CD4-positive, alpha-beta T cell treated with Interleukin-6 for 4 hours (primary cell): ENCODE data around the gene C17orf58.
"Not testable (repeated sequence)": the region's sequence is repeated elsewhere in the genome, so short reads cannot be mapped to it uniquely, and the experiment has no call there.

Source experiments
- DNase-seq: peaks from one replicate; pipeline ENCODE4 v3.0.0-alpha.2; 2020; ENCODE audit warnings: mixed read lengths

The C17orf58 gene

GRCh38 chr17:67996301-67997171 lies at the start of gene C17orf58:
C17orf58 (minus strand) TSS chr17:67996469; CDS start chr17:67996198, 271 bp downstream.
- not testable (repeated sequence) for DNase-seq

DNA sequence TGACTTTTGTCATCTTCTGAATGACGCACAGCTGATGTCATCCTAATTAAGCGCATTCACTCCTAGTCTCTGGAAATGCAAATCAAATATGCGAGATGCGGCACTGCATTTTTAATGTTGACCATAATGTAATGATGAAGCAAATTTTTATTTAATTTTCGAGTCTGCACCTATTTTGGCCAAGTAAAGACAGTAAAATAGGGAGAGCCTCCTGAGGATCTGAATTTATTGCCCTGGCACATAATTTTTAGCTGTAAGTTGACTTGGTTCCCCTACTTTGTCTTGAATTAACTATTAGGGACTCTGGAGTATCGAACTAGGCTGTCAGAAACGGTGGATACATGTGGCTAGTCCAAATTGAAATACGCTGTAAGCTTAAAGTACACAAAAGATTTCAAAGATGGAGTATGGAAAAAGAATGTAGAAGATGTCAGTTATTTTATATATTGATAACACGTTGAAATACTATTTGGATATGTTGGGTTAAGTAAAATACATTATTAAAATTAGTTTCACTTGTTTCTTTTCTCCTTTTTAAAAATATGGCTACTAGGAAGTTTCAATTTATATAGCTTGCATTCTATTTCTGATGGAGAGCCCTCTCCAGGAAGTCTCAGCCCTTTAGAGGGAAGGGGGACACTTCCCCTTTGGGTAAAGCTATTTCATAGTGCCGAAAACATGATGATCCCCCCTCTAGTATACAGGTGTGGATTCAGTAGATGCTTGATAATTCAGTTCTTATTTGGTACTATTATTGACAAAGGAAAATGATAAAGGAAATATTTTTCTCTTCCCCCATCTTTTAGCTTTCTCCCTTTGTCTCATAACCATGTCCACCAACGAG lies 40.3 kb upstream of the C17orf58 start:
- DNase-seq = no peak

- peak; percentile 92 for DNase-seq
These were observed 39.4 kb upstream of the C17orf58 start, which contains the start of gene KPNA2 for GRCh38 chr17:68035523-68036303. KPNA2 (plus strand) TSS chr17:68035735; CDS start chr17:68037133, 1,398 bp downstream.

DNA sequence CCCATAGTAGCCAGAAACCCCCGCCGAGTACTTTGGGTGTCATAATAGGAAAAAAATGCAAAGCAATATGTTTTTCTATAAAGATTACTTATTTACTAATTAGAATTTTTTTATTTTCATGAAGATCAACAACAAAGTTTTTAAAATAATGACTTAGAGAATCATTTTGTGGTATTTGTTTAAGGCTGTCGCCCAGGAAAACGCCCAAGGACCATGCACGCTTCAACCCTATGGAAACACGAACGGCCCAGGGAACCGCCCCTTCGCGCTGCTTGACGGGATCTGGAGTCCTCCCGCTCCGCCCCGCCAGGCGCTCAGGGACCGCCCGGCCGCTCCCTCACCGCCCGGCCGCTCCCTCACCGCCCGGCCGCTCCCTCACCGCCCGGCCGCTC lies 38.9 kb upstream of the C17orf58 start:
- DNase-seq = peak; percentile 94

DNA sequence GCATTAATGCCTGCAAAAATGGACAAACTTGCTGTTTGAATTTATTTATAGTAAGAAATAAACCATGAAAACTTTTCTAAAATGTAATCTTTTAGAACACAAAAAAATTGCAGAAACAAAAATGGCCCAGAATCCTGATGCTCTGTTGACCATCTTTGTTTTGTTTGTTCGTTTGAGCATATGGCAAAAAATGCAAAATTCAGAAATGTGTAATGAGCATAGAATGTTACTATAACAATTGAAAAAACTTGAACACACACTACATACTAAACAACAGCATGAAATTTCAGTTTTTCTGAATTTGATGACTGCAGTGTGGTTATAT lies 38.1 kb upstream of the C17orf58 start:
- no peak for DNase-seq

- no peak for DNase-seq
These were observed 37.6 kb upstream of the C17orf58 start for GRCh38 chr17:68033636-68034451.

GRCh38 chr17:68029512-68030215 lies 33.4 kb upstream of the C17orf58 start:
- no peak for DNase-seq

- not testable (repeated sequence) for DNase-seq
These were observed 26.3 kb upstream of the C17orf58 start for GRCh38 chr17:68022547-68022946.

- DNase-seq = no peak
These were observed 25.7 kb upstream of the C17orf58 start for GRCh38 chr17:68021963-68022362.

- DNase-seq = not testable (repeated sequence)
These were observed 24.5 kb upstream of the C17orf58 start for GRCh38 chr17:68020791-68021190.

GRCh38 chr17:68020409-68020756 lies 24.1 kb upstream of the C17orf58 start:
- no peak for DNase-seq

GRCh38 chr17:68019675-68020408 lies 23.6 kb upstream of the C17orf58 start:
- DNase-seq = peak; percentile 93

- DNase-seq = no peak
These were observed 23.0 kb upstream of the C17orf58 start for GRCh38 chr17:68019336-68019674.

GRCh38 chr17:68018493-68018892 lies 22.2 kb upstream of the C17orf58 start:
- DNase-seq = not testable (repeated sequence)

DNA sequence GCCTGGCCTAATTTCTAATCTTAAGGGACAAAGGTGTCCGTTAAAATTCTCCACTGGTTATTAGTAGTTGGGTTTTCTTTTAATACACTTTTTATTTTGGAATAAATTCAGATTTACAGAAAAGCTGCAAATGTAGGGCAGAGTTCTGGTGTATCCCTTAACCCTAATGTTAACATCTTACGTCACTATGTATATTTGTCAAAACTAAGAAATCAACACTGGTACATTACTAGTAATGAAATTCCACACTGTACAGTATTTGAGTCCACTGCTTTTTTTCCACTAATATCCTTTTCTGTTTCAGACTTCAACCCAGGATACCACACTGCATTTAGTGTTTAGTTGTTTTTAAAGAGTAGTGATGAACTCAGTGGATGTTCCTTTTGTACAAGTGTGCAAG lies 20.6 kb upstream of the C17orf58 start:
- no peak for DNase-seq

- DNase-seq = no peak
These were observed 18.9 kb upstream of the C17orf58 start for GRCh38 chr17:68015081-68015723.

DNA sequence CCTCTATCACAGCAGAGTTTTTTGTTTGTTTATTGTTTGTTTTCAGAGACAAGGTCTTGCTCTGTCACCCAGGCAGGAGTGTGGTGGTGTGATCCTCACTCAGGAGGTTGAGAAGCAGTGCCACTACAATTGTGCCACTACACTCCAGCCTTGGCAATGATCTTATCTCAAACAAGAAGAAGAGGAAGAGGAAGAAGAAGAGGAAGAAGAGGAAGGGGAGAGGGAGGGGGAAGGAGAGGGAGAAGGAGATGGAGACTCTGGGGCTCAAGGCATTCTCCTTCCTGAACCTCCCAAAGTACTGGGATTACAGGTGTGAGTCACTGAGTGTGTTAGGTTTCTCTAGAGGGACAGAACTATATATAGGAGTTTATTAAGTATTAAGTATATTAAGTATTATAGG lies 17.1 kb upstream of the C17orf58 start:
- no peak for DNase-seq

GRCh38 chr17:68011199-68011665 lies 15.0 kb upstream of the C17orf58 start:
- DNase-seq = peak; percentile 71

DNA sequence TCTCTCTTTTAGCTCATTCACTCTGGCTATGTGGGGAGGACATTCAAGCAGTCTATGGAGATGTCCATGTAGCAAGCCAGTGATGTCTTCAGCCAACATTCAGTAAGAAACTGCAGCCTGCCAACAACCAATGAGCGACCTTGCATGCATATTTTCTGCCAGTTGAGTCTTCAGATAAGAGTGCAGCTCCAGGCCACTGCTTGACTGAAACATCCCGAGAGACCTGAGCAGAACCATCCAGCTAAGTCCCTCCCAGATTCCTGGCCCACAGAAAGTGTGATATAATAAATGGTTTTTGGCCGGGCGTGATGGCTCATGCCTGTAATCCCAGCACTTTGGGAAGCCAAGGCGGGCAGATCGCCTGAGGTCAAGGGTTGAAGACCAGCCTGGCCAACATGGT lies 10.5 kb upstream of the C17orf58 start:
- DNase-seq = no peak

DNA sequence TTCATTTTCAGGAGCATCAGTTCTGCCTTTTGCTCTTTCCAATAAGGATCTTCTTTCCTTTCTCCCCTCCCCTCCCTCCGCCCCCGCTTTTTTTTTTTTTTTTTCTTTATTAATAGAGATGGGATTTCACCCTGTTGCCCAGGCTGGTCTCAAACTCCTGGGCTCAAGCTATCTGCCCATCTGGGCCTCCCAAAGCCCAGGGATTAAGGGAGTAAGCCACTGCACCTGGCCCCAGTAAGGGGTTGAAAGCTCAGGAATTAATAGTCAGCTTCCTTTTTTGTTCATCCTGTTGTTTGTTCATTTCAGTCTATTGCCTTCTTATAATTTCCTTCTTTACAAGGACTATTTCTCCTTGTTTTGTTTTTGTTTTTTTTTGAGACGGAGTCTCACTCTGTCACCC lies 7.9 kb upstream of the C17orf58 start:
- DNase-seq = no peak
